ENCODE results near the gene DNAL4.

DNA sequence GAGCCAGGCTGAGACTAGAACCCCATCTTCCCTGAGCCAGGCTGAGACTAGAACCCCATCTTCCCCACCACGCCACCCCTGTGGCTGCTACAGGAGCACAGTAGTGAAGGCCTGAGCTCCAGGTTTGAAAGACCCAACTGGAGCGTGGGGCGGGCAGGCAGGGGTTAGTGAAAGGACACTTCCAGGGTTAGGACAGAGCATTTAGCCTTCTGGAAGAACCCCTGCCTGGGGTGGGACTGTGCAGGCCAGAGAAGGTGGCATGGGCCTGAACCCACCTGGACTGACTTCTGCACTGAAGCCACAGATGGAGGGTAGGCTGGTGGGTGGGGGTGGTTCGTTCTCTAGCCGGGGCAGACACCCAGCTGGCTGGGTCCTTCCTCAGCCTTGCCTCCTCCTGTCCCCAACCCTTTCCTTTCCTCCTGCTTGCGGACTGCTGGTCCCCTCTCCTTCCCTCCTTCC lies 62.2 kb downstream of the DNAL4 start:
- TF ChIP-seq SIN3A (IDR thresholded peaks at IDR 0.05; ENCODE audit: borderline replicate concordance, insufficient read depth, low read length) (no peak), POLR2AphosphoS5 (IDR thresholded peaks at IDR 0.05; ENCODE audit: low read depth, low read length) (no peak)

All from PFSK-1 (cell line).